Vein endothelial cell (primary cell): ENCODE measurements around the gene NEMF. TPM values are rescaled to one million over a fixed set of nuclear protein-coding genes. Genes with fewer than 3 reads are reported as not detected.

Experiments used
- small RNA-seq: library from RNA; depleted of rRNA; stranded (forward); fragments of <200 nt; gene quantifications from one replicate; pipeline ENCODE3, GENCODE V24; 2012
- total RNA-seq: library from RNA; depleted of rRNA; stranded (reverse); fragments of >200 nt; gene quantifications from 2 replicates; pipeline ENCODE4 v1.2.3, GENCODE V29; 2012

Gene NEMF, protein sequence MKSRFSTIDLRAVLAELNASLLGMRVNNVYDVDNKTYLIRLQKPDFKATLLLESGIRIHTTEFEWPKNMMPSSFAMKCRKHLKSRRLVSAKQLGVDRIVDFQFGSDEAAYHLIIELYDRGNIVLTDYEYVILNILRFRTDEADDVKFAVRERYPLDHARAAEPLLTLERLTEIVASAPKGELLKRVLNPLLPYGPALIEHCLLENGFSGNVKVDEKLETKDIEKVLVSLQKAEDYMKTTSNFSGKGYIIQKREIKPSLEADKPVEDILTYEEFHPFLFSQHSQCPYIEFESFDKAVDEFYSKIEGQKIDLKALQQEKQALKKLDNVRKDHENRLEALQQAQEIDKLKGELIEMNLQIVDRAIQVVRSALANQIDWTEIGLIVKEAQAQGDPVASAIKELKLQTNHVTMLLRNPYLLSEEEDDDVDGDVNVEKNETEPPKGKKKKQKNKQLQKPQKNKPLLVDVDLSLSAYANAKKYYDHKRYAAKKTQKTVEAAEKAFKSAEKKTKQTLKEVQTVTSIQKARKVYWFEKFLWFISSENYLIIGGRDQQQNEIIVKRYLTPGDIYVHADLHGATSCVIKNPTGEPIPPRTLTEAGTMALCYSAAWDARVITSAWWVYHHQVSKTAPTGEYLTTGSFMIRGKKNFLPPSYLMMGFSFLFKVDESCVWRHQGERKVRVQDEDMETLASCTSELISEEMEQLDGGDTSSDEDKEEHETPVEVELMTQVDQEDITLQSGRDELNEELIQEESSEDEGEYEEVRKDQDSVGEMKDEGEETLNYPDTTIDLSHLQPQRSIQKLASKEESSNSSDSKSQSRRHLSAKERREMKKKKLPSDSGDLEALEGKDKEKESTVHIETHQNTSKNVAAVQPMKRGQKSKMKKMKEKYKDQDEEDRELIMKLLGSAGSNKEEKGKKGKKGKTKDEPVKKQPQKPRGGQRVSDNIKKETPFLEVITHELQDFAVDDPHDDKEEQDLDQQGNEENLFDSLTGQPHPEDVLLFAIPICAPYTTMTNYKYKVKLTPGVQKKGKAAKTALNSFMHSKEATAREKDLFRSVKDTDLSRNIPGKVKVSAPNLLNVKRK
- 48.7 and 61.8 TPM in 2 replicates for total RNA-seq

DNA sequence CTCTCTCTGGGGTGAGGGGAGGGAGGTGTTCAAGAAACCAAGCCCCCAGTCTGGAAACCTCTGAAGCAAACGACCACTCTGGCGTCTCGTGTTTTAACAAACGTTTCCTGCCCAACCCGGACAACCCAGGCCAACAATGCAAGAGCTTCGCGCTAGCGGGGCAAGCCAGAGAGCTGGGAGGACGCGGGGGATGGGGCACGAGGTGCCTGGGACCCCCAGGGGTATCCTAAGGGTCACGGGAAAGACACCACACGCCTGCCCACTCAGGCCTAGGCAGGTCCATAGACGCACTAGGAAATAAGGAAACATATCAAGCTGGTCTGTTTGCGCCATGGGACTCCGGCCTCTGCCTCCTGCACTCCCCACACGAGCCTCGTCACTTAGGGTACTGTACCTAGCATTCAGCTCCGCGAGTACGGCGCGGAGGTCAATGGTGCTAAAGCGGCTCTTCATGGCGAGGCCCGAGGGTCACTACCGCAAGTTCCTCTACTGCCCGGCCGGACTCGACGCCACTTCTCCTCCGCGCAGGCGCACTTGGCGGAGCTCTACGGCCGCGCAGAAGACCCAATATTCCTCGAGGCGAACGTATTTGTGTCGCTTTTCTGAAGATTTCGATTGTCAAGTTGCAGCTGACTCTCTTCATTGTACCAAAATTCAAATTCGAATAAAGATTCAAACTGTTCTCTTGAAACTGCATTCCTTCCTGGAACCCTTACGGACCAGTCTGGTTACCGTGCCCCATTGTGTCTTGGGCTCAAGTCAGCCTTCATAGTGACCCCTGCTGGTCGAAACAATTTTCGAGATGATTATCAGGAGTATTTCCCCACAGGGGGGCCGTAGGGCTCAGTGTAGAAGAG is at the start of gene NEMF:
NEMF (minus strand) TSS at position 488 of the 857 bp plus-strand sequence; CDS start at position 453, 35 bp downstream.

DNA sequence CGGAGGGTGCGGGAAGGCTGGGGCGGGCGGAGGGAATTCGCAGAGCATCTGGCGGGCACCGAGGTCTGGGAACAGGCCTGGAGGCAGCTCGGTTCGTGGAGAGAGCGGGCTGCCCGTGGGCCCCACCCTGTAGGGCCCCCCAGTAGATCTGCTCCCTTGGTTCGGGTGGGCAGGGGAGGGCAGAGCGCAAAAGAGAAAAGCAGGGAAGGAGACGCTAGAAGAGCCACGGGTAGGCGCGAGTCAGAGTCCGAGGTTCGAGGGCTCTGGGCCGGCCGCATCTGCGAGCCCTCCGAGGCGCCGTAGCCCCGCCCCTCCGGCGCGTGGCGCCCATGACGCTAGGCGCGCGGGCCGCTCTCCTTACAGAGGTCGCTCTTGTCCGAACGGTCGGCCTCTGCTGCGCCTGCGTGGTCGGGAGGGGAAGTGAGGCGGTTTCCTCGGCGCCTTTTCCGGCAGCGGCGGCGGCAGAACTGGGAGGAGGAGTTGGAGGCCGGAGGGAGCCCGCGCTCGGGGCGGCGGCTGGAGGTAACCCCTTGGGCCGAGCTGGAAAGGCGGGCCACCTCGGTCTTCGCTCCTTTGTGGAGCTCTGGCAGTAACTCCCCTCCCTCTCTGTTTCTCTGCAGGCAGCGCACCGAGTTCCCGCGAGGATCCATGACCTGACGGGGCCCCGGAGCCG is 40.2 kb upstream of the NEMF start, which contains the start of gene ARF6:
ARF6 (plus strand) TSS at position 447 of the 673 bp plus-strand sequence. CDS start 655 bp downstream, outside the sequence.

DNA sequence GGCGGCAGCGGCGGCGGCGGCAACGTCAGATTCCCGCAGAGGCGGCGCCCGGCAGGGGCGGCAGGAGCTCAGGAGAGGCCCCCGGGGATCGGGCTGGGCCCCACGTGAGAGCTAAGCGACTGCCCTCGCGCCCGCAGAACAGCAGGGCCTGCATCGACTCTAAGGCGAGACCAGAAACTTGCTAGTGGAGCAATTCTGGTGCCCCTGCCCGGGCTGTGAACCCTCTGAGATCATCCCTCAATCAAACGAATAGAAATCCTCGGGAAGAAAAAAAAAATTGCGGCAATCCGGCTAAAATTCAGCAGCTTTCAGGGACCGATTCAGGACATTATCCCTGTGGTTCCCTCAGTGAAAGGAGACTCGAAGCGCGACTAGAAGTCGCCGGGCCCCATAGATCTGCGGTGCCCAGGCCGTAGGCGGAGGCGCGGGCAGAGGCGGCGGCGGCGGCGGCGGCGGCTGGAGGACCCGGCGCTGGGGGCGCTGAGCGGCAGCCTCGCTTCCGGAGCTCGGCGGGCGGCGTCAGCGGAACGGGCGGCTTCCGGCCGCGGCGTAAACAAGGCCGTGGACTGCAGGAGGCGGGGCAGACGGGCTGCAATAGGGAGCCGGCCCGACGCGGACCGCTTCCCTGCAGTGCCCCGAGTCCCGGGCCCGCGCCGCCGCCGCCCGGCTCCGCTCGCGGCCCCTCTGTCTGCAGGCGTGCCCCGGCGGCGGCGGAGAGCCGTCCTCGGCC is 84.9 kb downstream of the NEMF start, which contains the start of gene KLHDC2:
KLHDC2 (plus strand) TSS at position 583 of the 730 bp plus-strand sequence. CDS start 316 bp downstream, outside the sequence.

Small RNAs within 50 kb of the gene (small RNA-seq; reads per million reads assigned to genes)
- gene RF00019, result not detected
- gene RN7SL2, result 1.7 reads per million, percentile 75 among the genes with 10 or more reads in this experiment
- gene RN7SL3, result 1.1 reads per million, percentile 61 among the genes with 10 or more reads in this experiment
- not detected for gene RNU6-189P
- gene RNU6-539P, result not detected

Other genes starting within 250 kb of the NEMF start
- 147 and 150 TPM in 2 replicates for gene RPL36AL, start 232.2 kb downstream of the NEMF start, total RNA-seq
- 85.3 and 101 TPM in 2 replicates for gene MGAT2, start 232.0 kb downstream of the NEMF start, total RNA-seq
- 8.8 and 10.6 TPM in 2 replicates for gene DNAAF2, start 217.5 kb downstream of the NEMF start, total RNA-seq
- gene POLE2, start 164.6 kb downstream of the NEMF start, total RNA-seq, result 8.8 and 16.0 TPM in 2 replicates
- 1.3 TPM in 2 replicates for gene KLHDC1, start 159.7 kb downstream of the NEMF start, total RNA-seq
- 42.4 and 45.4 TPM in 2 replicates for gene KLHDC2, start 84.6 kb downstream of the NEMF start, total RNA-seq
- gene ARF6, start 40.3 kb upstream of the NEMF start, total RNA-seq, result 68.3 and 77.2 TPM in 2 replicates